Right lobe of liver (tissue), 6 donors: ENCODE results near the gene CFAP57. TPM values are rescaled to one million over a fixed set of nuclear protein-coding genes. Genes with fewer than 3 reads are reported as not detected.

Experiments
- ATAC-seq, 4 donors: fragments of 200-7000 bp; cut with Tn5 transposase; one replicate each; pipeline ENCODE4 v1.9.1; 2020; ENCODE audit warnings: mild to moderate bottlenecking in 4 of 4, moderate library complexity in 4 of 4
- DNase-seq, 3 donors: peaks; one replicate each; pipeline ENCODE4 v3.0.0-alpha.2; 2020
- H3K27ac ChIP-seq, 3 donors: fragments of 200-600 bp; one replicate each; pipeline ENCODE4 v1.8.0; 2022
- H3K27me3 ChIP-seq, 2 donors: fragments of 200-600 bp; one replicate each; pipeline ENCODE4 v1.8.0; 2022
- H3K36me3 ChIP-seq, 4 donors: fragments of 200-600 bp; sonication (generic) in 1 of 4; one replicate each; pipeline versions ENCODE4 v1.5.1 to v1.8.0; 2017 to 2022; ENCODE audit warnings: control low read depth in 1 of 4
- H3K4me1 ChIP-seq, 4 donors: fragments of 200-600 bp; sonication (generic) in 1 of 4; one replicate each; pipeline versions ENCODE4 v1.5.1 to v1.8.0; 2017 to 2022; ENCODE audit warnings: control low read depth in 1 of 4
- H3K4me3 ChIP-seq, 3 donors: fragments of 200-600 bp; one replicate each; pipeline ENCODE4 v1.8.0; 2022
- H3K9me3 ChIP-seq, 4 donors: fragments of 200-600 bp; sonication (generic) in 1 of 4; one replicate each; pipeline versions ENCODE4 v1.5.1 to v1.8.0; 2017 to 2022; ENCODE audit warnings: control low read depth in 1 of 4
- POLR2A ChIP-seq: fragments of 450-650 bp; IDR thresholded peaks from one replicate; pipeline ENCODE4 v1.6.1; 2017; ENCODE audit warnings: antibody characterized with exemption, mild to moderate bottlenecking
- WGBS: methylation state at CpG from one replicate; pipeline ENCODE4 v1.1.6; 2018; ENCODE audit warnings: low coverage, low lambda C conversion rate; ENCODE audit not compliant: insufficient coverage; ENCODE audit errors: missing lambda C conversion rate; 5-methylcytosine and 5-hydroxymethylcytosine counted together
- intact Hi-C, 2 donors: fragments of 100-400 bp; cut with DNase I; formaldehyde crosslinking; loops; one replicate each; pipeline versions ENCODE4 v1.11.2 to v1.14.1; 2022
- total RNA-seq, 6 experiments: library from RNA; depleted of rRNA in 2 of 6; stranded (reverse); fragments of >200 nt in 2 of 6; fragmentation: NEBNext Ultra II Directional in 3 of 6; extraction: Animal tissue kit (Norgen Biotek cat#: 25700) in 3 of 6; gene quantifications; one replicate each; pipeline versions ENCODE4 v1.1.0 to v1.2.4, GENCODE V29; 2016 to 2023
- TF ChIP-seq, protein P1 (sequence below), 4 donors: fragments of 200-600 bp in 3 of 4; fragments of 450-650 bp in 1 of 4; IDR thresholded peaks; one replicate each; pipeline versions ENCODE4 v1.5.1 to v1.8.0; 2016 to 2022; ENCODE audit warnings: antibody characterized with exemption in 4 of 4, mild to moderate bottlenecking in 2 of 4
- donor health status: DM: no; HTN: yes; CAD: no.
- donor health status: DM: no; HTN: no; CAD: no.
- donor health status: DM: no; HTN: no; CAD: no.
- donor health status: DM: no; HTN: yes; CAD: no.
- donor health status: DM: no; HTN: yes; CAD: no.

CFAP57 gene
- total RNA-seq, 6 experiments from 2014 or later: not detected

DNA sequence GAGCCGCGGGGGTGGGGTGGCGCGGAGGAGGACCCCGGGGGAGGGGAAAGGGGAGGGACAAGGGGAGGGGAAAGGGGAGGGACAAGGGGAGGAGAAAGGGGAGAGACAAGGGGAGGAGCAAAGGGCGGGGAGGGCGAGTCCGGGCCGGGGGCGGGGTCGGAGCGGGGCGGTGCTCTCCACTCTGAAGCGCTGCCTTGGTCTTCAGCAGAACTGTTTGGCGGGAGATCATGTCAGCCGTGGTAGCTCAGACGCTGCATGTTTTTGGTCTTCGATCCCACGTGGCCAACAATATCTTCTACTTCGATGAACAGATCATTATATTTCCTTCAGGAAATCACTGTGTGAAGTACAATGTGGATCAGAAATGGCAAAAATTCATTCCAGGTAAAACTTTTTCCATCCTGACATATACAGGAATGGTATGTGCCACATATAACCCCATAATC, 420 bp downstream of the CFAP57 start:
- DNase-seq (peak; percentile 88 to 92 (median 88)), ATAC-seq (peak; percentile 96 to 97 (median 96))
- no peaks in the 10 kb centered on the region for H3K27me3 ChIP-seq
- no peaks in the 10 kb centered on the region for H3K9me3 ChIP-seq
- WGBS: 0% methylated on average over 20 of the region's 20 CpGs
- H3K4me3 ChIP-seq: peak overlapping the region; percentile 82 to 97 (median 92)
- intact Hi-C loops: no loop called here
- peak; percentile 24 for TF ChIP-seq POLR2A
- TF ChIP-seq, protein P1, sequence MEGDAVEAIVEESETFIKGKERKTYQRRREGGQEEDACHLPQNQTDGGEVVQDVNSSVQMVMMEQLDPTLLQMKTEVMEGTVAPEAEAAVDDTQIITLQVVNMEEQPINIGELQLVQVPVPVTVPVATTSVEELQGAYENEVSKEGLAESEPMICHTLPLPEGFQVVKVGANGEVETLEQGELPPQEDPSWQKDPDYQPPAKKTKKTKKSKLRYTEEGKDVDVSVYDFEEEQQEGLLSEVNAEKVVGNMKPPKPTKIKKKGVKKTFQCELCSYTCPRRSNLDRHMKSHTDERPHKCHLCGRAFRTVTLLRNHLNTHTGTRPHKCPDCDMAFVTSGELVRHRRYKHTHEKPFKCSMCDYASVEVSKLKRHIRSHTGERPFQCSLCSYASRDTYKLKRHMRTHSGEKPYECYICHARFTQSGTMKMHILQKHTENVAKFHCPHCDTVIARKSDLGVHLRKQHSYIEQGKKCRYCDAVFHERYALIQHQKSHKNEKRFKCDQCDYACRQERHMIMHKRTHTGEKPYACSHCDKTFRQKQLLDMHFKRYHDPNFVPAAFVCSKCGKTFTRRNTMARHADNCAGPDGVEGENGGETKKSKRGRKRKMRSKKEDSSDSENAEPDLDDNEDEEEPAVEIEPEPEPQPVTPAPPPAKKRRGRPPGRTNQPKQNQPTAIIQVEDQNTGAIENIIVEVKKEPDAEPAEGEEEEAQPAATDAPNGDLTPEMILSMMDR (IDR thresholded peaks at IDR 0.05): no peak
- H3K27ac ChIP-seq: no peak overlapping the region
- peaks cover 0 to 10% (median 4%) of the 10 kb centered on the region in 4 donors for H3K4me1 ChIP-seq
- peaks cover 0 to 19% (median 7%) of the 10 kb centered on the region in 4 donors for H3K36me3 ChIP-seq

DNA sequence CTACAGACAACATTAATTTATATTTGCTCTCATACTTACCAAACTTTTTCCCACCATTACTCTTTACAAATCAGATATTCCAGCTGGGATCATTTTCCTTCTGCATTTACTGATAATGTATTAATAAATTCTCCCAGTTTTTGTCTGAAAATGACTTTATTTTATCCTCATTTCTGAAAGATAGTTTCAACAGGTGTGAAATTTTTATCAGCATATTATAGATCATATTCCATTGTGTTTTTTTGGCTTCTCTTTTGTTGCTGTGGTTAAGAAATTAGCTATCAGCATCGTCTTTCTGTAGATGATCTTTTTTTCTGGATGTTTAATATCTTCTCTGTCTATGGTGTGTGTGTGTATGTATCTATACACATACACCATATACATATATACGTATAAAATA, 2.7 kb downstream of the CFAP57 start:
- no peak for ATAC-seq
- H3K36me3 ChIP-seq: no peaks in the 10 kb centered on the region
- no peak for DNase-seq
- no peaks in the 10 kb centered on the region for H3K27me3 ChIP-seq
- no peak overlapping the region for H3K4me3 ChIP-seq
- 74% methylated on average over 2 of the region's 2 CpGs for WGBS
- peaks cover 0 to 10% (median 4%) of the 10 kb centered on the region in 4 donors for H3K4me1 ChIP-seq
- intact Hi-C loops: no loop called here
- no peak for TF ChIP-seq POLR2A
- TF ChIP-seq, protein P1 (IDR thresholded peaks at IDR 0.05): no peak
- no peak overlapping the region for H3K27ac ChIP-seq
- no peaks in the 10 kb centered on the region for H3K9me3 ChIP-seq

DNA sequence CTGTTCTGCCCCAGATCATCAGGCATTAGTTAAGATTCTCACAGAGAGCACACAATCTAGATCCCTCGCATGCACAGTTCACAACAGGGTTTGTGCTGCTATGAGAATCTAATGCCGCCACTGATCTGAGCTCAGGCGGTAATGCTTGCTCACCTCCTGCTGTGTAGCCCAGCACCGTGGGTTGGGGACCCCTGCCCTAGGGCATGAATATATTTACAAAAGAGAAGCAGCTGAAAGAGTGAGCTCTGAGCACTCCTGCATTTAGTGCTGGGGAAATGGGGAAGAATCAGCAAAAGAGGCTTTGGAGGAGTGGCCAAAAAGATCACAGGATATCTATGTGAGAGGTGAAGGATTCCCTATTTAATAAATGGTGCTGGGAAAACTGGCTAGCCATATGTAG, 5.6 kb downstream of the CFAP57 start:
- ATAC-seq (no peak), DNase-seq (no peak)
- Histone ChIP-seq H3K36me3 (no peaks in the 10 kb centered on the region), H3K4me3 (no peak overlapping the region), H3K27ac (no peak overlapping the region), H3K9me3 (no peaks in the 10 kb centered on the region), H3K4me1 (peaks cover 0 to 3% (median 0%) of the 10 kb centered on the region in 4 donors), H3K27me3 (no peaks in the 10 kb centered on the region)
- intact Hi-C loops: no loop called here
- 47% methylated on average over 3 of the region's 4 CpGs for WGBS
- TF ChIP-seq POLR2A: no peak
- TF ChIP-seq, protein P1 (IDR thresholded peaks at IDR 0.05): no peak

DNA sequence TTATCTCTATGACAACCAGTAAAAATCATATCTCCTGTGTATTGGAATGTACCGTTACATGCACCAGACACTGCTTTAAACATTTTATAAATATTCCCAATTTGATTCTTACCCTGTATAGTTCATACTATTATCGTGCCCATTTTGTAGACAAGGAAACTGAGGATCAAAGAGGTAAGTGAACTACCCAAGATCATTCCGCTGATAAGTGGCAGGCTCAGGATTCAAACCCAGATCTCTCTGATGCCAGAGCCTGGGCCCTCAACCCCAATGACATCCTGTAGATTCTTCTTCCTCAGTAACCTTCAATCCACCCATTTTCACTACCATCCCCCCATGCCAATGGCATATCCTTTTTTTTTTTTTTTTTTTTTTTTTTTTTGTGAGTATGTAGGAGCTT, 12.3 kb downstream of the CFAP57 start:
- H3K4me3 ChIP-seq: no peak overlapping the region
- H3K4me1 ChIP-seq: no peaks in the 10 kb centered on the region
- H3K36me3 ChIP-seq: no peaks in the 10 kb centered on the region
- no peak for ATAC-seq
- TF ChIP-seq, protein P1 (IDR thresholded peaks at IDR 0.05): no peak
- TF ChIP-seq POLR2A: no peak
- intact Hi-C loops: no loop called here
- H3K9me3 ChIP-seq: no peaks in the 10 kb centered on the region
- no peak overlapping the region for H3K27ac ChIP-seq
- 90% methylated on average over 2 of the region's 3 CpGs for WGBS
- no peaks in the 10 kb centered on the region for H3K27me3 ChIP-seq
- no peak for DNase-seq

DNA sequence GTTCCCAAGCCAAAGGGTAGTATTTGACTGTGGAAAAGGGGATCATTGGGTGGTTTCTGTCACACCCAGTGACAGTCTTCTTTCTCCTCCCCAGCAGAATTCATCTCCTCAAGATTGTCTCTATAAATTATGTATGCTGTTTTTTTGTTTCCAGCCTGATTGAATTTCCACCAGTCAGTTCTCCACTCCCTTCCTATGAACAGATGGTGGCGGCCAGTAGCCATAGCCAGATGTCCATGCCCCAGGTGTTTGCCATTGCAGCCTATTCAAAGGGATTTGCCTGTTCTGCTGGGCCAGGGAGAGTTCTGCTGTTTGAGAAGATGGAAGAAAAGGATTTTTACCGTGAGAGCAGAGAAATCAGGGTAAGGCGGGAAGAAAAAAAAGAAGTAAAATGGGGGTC, 12.9 kb downstream of the CFAP57 start:
- H3K4me3 ChIP-seq: no peak overlapping the region
- DNase-seq (no peak), ATAC-seq (no peak)
- no peaks in the 10 kb centered on the region for H3K36me3 ChIP-seq
- no peaks in the 10 kb centered on the region for H3K4me1 ChIP-seq
- H3K9me3 ChIP-seq: no peaks in the 10 kb centered on the region
- H3K27ac ChIP-seq: no peak overlapping the region
- intact Hi-C loops: no loop called here
- no peak for TF ChIP-seq POLR2A
- TF ChIP-seq, protein P1 (IDR thresholded peaks at IDR 0.05): no peak
- WGBS: 100% methylated on average over 2 of the region's 3 CpGs
- H3K27me3 ChIP-seq: no peaks in the 10 kb centered on the region
